Measurements from ENCODE around the gene LMAN2L.

LMAN2L gene

DNA sequence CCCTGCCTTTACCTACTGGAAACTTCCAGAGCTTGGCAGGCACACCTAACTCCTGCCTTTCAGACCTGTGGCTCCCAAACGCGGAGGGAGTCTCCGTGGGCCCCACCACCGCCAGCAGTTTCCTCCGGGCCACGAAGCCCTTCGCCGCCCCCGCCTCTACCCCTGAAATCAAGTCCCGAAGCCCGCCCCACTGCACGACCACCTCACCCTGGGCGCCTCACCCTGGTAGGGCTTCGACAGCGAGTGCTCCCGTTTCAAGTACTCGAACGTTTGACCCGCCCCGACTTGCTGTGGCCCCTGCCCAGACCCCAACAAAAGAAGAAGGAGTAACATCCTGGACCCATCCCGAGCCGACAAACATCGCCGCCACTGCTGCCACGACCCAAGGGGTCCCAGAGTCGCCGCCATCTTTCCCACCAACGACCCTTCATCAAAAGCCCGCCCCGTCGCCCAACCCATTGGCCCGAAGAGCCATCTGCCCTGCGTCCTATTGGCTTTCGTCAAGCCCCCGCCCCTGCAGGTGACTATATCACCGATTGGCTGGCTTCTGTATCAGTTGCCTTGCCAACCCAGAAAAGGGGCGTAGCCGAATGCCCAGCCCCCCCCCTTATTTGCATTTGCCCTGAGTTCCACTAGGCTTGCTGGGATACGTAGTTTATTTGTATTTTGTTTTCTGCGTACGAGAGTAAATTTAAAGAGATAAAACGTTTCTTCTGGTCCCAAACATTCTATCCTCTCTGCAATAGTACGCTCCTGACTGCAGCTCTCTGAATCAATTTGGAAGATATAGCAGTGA, at the start of gene LMAN2L:
TSS of gene LMAN2L (minus strand) at position 432 of the 796 bp plus-strand sequence. CDS start at position 408, 24 bp downstream.
- peak; percentile 98 for DNase-seq (ENCODE audit: low spot score)

DNA sequence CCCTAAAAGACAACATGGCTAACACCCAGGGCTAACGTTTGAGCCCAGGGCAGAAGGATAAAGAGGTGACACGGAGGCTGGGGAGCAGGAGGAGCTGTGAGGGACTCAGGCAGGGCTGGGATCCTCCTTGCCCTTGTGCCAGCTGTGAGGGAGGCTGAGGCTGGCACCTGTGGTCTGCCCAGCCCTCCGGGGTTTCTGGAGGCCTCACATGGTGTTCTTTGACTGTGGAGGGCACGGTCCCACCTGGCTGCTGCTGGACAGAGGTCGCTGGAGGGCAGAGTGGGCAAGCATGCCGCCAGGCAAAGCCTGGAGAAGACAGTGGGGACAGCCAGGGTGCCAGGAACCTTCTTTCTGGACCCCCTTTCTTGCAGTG, 49.4 kb upstream of the LMAN2L start:
- DNase-seq (ENCODE audit: low spot score), result no peak

- DNase-seq (ENCODE audit: low spot score), result no peak
Measured at GRCh38 chr2:96788442-96789244, 48.8 kb upstream of the LMAN2L start.

- no peak for DNase-seq (ENCODE audit: low spot score)
Measured at GRCh38 chr2:96787411-96787810, 47.5 kb upstream of the LMAN2L start.

GRCh38 chr2:96783388-96783787, 43.5 kb upstream of the LMAN2L start:
- DNase-seq (ENCODE audit: low spot score), result no peak

- no peak for DNase-seq (ENCODE audit: low spot score)
Measured at GRCh38 chr2:96775160-96775559, 35.3 kb upstream of the LMAN2L start.

- DNase-seq (ENCODE audit: low spot score), result peak; percentile 59
Measured at GRCh38 chr2:96773922-96774321, 34.1 kb upstream of the LMAN2L start.

DNA sequence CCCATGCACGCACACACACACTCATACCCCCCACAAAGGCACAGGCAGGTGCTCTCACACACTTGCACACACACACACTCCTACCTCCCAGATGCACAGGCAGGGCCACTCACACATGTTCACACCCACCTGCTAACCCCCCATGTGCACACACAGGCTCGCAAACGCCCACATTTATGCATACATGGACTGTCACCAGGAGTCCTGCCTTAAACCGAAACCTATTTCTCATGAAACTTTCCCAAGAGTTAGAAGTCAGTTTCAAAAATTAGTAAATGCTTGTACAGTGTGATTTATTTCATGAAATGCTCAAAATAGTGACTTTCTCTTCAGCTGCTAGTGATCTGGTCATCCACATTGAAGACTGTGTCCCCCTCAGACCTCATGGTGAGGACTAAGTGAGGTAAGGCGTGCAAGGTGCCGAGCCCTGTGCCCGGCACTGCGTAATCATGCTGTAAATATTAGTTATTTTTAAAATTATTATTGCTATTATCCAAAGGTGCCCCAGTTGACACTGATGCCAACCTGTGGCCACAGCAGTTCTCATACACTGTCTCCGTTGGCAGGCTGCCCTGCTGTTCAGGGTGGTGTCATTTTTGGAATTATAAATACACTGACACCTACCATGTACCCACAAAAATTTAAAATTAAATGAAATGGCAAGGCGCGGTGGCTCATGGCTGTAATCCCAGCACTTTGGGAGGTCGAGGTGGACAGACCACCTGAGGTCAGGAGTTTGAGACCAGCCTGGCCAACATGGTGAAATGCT, 33.2 kb upstream of the LMAN2L start:
- peak; percentile 19 for DNase-seq (ENCODE audit: low spot score)

- peak; percentile 36 for DNase-seq (ENCODE audit: low spot score)
Measured at GRCh38 chr2:96771796-96772618, 32.1 kb upstream of the LMAN2L start.

GRCh38 chr2:96770442-96771202, 30.8 kb upstream of the LMAN2L start:
- DNase-seq (ENCODE audit: low spot score), result no peak

GRCh38 chr2:96769814-96770213, 29.9 kb upstream of the LMAN2L start:
- no peak for DNase-seq (ENCODE audit: low spot score)

DNA sequence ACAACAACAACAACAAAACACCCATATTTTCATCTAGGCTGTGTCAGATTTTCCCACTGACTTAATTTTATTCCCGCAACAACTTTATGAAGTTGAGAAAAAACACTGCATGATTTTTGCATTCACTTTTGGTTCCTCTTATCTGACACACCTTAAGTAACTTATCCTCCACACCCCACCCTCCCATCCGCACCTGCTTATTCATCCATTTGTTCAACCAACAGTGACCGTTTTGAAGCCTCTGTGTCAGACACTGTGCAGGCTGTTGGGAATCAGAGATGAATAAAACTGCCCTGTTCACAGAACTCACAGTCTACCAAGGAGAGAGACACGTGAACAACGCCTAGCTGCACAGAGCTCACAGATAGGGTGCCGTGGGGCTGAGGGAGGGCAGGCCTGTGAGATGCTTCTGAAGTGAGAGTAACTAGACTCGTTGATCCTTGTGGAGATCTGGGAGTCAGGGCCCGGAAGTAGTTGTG, 28.3 kb upstream of the LMAN2L start:
- peak; percentile 56 for DNase-seq (ENCODE audit: low spot score)

DNA sequence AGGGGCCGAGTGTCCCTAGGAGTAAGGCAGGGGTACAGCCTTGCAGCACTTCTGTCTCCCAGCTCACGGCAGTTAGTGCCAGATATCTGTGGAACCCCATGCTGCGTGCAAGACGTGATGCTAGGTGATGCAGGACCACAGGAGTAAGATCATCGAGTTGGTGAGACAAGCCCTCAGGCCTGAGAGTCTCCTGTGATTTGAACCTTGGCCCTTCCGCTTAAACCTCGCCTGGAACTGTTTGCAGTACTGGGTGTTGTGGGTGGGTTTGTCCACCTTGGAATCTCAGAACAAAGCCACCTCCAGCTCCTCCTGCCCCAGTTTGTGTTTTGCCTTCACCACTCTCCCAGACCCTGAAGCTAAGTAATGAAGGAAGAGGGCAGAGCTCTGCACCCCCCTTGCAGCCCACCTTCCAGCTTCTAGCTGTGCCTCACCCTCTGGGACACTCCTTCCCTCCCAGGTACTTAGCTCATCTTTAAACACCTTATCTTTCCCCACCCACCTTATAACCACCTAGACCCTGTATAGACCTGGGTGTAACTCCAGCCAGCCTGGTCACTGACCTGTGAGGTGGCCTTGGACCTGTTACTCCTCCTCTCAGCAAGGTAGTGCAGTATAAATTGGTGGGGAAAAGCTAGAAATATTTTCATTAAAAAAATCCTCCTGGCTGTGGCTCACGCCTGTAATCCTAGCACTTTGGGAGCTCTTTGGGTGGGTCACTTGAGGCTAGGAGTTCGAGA, 27.4 kb upstream of the LMAN2L start:
- DNase-seq (ENCODE audit: low spot score), result no peak

GRCh38 chr2:96764253-96764637, 24.4 kb upstream of the LMAN2L start:
- no peak for DNase-seq (ENCODE audit: low spot score)

DNA sequence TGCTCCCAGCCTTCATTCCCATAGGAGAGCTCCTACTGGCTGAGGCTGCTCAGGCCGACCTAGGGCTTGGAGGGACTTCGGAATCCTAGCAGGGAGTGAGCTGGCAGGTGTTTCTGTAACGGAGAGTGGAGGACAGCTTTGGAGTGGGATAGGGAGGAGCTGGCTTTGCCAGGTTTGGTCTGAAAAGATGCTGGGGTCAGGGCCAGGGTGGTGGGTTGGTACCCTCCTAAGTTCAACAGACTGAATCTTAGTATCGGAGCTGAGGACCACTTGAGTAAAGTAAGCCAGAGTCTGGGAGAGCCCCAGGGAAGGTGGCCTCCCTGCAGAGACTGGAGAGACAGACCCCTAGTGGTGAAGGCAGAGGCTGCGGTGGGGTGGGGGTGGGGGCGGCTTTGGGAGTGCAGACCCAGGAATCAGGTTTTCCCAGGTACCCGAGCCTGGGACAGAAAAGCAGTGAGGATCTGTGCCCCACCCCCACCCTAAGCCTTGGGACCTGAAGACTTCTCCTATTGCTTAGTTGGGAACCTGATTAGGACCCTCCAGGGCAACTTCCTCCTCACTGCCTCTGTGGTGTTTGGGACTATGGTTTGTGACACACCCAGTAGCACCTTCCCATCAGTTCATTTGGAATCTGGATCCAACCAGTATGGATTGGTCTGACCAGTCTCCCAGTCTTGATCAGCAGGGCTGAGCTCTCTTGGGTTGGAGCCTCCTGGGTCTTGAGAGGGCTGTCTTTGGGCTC, 23.8 kb upstream of the LMAN2L start:
- DNase-seq (ENCODE audit: low spot score), result peak; percentile 34

GRCh38 chr2:96762529-96763311, 22.9 kb upstream of the LMAN2L start:
- DNase-seq (ENCODE audit: low spot score), result peak; percentile 34

DNA sequence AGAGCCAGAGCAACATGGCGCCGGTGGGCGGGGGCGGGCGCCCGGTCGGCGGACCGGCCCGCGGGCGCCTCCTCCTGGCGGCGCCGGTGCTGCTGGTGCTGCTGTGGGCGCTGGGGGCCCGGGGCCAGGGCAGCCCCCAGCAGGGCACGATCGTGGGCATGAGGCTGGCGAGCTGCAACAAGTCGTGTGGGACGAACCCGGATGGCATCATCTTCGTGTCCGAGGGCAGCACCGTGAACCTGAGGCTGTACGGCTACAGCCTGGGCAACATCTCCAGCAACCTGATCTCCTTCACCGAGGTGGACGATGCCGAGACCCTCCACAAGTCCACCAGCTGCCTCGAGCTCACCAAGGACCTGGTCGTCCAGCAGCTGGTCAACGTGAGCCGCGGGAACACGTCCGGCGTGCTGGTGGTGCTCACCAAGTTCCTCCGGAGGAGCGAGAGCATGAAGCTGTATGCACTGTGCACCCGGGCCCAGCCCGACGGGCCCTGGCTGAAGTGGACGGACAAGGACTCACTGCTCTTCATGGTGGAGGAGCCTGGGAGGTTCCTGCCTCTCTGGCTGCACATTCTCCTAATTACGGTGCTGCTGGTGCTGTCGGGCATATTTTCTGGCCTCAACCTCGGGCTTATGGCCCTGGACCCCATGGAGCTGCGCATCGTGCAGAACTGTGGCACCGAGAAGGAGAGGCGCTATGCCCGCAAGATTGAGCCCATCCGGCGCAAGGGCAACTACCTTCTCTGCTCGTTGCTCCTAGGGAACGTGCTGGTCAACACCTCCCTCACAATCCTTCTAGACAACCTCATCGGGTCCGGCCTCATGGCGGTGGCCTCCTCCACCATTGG, 21.3 kb upstream of the LMAN2L start:
- DNase-seq (ENCODE audit: low spot score), result no peak

All from NAMALWA (cell line).